ENCODE measurements around the gene ATP6V0D1.

Gene ATP6V0D1

GRCh38 chr16:67430504-67430976, 50.4 kb downstream of the ATP6V0D1 start:
- peaks cover 30% of the 10 kb centered on the region for H3K27me3 ChIP-seq (ENCODE audit: insufficient read depth, insufficient read length)
- peak overlapping the region; percentile 79 for H3K9ac ChIP-seq (ENCODE audit: insufficient read length, low read depth)
- H3K9me3 ChIP-seq (ENCODE audit: insufficient read depth, low read length) = no peaks in the 10 kb centered on the region
- peaks cover 2% of the 10 kb centered on the region for H3K36me3 ChIP-seq (ENCODE audit: insufficient read depth, insufficient read length, low read length)
- H3K4me1 ChIP-seq (ENCODE audit: insufficient read depth, insufficient read length) = peaks cover 39% of the 10 kb centered on the region
- no peak for DNase-seq (ENCODE audit: low read depth, low spot score)
- TF ChIP-seq SUZ12 (IDR thresholded peaks at IDR 0.05; ENCODE audit: extremely low read depth, insufficient read depth, insufficient read length) = no peak
- no peak for TF ChIP-seq YY1 (IDR thresholded peaks at IDR 0.05; ENCODE audit: insufficient read depth, insufficient read length)
- no peak for TF ChIP-seq ZNF274 (IDR thresholded peaks at IDR 0.05; ENCODE audit: low read depth, low read length)
- H3K4me3 ChIP-seq (ENCODE audit: insufficient read length, low read depth) = peak overlapping the region; percentile 63

DNA sequence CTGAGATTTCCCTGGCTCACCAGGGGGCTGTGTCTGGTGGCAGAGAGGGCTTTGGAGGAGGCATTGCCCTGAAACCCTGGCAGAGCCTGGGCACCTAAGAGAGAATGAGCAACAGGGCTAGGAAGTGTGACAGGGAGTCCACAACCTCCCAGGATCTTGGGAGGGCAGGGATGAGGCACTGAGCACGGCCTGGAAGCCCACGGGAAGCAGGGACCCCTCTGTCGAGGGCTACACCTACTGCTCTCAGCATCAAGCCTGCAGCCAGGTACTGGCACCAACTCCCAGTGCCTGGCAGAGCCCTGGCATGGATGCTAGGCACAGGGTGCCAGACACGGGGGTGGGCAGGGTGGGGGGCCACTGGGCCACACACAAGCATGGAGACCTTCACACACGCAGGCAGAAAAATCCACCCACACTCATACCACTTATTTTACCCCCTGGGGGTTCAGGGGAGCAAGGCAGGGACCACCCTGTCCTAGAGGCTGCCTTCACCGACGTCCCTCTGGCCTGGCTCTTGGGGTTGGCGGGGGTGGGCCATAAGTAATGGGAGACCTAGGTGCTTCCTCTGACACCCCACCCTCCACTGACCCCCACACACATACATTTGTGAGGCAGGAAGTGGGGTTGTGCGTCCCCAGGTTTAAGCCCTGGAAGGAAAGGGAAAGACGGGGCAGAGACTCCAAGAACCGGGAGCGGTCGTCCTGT, 51.0 kb downstream of the ATP6V0D1 start:
- Histone ChIP-seq H3K27me3 (ENCODE audit: insufficient read depth, insufficient read length) (peaks cover 30% of the 10 kb centered on the region), H3K4me1 (ENCODE audit: insufficient read depth, insufficient read length) (peaks cover 39% of the 10 kb centered on the region), H3K36me3 (ENCODE audit: insufficient read depth, insufficient read length, low read length) (no peaks in the 10 kb centered on the region), H3K4me3 (ENCODE audit: insufficient read length, low read depth) (peak overlapping the region; percentile 63), H3K9ac (ENCODE audit: insufficient read length, low read depth) (peak overlapping the region; percentile 79), H3K9me3 (ENCODE audit: insufficient read depth, low read length) (no peaks in the 10 kb centered on the region)
- DNase-seq (ENCODE audit: low read depth, low spot score) = no peak
- no peak for TF ChIP-seq ZNF274 (IDR thresholded peaks at IDR 0.05; ENCODE audit: low read depth, low read length)
- TF ChIP-seq SUZ12 (IDR thresholded peaks at IDR 0.05; ENCODE audit: extremely low read depth, insufficient read depth, insufficient read length) = peak; percentile 38

DNA sequence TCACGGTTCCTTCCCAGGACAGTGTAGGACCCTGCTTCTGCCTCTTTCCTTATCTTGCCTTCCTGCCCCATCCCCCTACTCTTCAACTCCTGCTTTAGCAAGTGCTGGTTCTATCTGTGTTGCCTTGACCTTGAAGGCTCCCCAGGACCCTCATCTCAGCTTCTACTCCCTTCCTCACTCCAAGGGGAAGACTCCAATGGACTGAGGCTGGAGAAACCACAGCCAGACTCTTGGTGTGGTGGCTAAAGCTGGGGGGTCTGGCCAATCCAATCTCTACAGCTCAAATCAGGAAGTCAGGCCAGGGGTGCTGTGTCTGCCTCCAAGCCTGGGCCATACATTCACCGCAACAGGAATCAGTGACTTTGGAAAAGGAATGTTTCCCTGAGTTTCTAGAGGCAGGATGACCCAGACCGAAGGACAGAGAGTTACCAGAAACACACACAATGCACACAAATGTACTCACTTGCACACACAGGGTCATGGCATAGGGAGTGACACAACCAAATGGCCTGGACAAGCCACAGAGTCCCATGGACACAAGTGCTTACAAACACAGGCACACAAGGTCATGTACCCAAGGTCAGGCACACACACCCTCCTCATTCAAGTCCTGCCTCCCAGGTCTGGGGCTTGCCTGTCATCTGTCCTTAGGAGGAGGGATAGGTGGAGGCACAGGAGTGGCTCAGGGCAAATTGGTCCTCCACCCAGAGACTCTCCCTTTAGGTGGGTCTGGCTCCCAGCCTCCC, 51.7 kb downstream of the ATP6V0D1 start:
- no peak overlapping the region for H3K4me3 ChIP-seq (ENCODE audit: insufficient read length, low read depth)

DNA sequence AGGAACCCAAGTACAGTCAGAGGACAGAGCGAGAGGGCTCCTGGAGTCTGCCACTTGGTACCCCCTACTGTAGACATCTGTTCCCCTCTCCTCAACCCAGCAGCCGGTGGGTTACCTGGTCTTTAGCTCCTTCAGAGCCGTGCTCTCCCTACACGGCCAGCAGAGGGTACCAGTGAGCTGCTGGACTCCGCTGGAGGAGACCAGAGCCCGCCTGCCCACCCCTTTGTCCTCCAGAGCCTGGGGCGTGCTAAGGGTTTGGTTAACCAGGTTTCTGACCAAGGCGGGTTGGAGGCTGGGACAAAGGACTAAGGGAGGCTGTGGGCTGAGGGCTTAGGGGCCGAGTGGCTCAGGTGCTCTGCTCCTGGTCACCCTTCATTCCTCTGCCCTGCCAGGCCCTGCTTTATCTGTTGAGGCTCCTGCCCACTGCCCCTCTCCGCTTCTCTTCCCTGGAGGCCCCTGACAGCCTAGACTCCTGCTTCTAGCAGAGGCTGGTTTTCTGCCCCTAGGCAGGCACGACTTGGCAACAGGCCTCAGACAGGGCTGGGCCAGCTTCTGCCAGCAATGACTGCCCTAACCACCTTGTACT, 52.7 kb downstream of the ATP6V0D1 start:
- TF ChIP-seq ZNF274 (IDR thresholded peaks at IDR 0.05; ENCODE audit: low read depth, low read length) = no peak
- TF ChIP-seq SUZ12 (IDR thresholded peaks at IDR 0.05; ENCODE audit: extremely low read depth, insufficient read depth, insufficient read length) = no peak
- no peak for TF ChIP-seq YY1 (IDR thresholded peaks at IDR 0.05; ENCODE audit: insufficient read depth, insufficient read length)
- Histone ChIP-seq H3K9me3 (ENCODE audit: insufficient read depth, low read length) (no peaks in the 10 kb centered on the region), H3K27me3 (ENCODE audit: insufficient read depth, insufficient read length) (peaks cover 30% of the 10 kb centered on the region), H3K4me1 (ENCODE audit: insufficient read depth, insufficient read length) (peaks cover 35% of the 10 kb centered on the region), H3K9ac (ENCODE audit: insufficient read length, low read depth) (peak overlapping the region; percentile 32), H3K36me3 (ENCODE audit: insufficient read depth, insufficient read length, low read length) (no peaks in the 10 kb centered on the region), H3K4me3 (ENCODE audit: insufficient read length, low read depth) (no peak overlapping the region)
- DNase-seq (ENCODE audit: low read depth, low spot score) = peak; percentile 63

More for the DNA sequence above, 51.7 kb downstream of the ATP6V0D1 start:
- Histone ChIP-seq H3K36me3 (ENCODE audit: insufficient read depth, insufficient read length, low read length) (no peaks in the 10 kb centered on the region), H3K27me3 (ENCODE audit: insufficient read depth, insufficient read length) (peaks cover 30% of the 10 kb centered on the region), H3K9me3 (ENCODE audit: insufficient read depth, low read length) (no peaks in the 10 kb centered on the region), H3K4me1 (ENCODE audit: insufficient read depth, insufficient read length) (peaks cover 37% of the 10 kb centered on the region), H3K9ac (ENCODE audit: insufficient read length, low read depth) (no peak overlapping the region)
- DNase-seq (ENCODE audit: low read depth, low spot score) = no peak
- TF ChIP-seq ZNF274 (IDR thresholded peaks at IDR 0.05; ENCODE audit: low read depth, low read length) = no peak
- TF ChIP-seq SUZ12 (IDR thresholded peaks at IDR 0.05; ENCODE audit: extremely low read depth, insufficient read depth, insufficient read length) = no peak

DNA sequence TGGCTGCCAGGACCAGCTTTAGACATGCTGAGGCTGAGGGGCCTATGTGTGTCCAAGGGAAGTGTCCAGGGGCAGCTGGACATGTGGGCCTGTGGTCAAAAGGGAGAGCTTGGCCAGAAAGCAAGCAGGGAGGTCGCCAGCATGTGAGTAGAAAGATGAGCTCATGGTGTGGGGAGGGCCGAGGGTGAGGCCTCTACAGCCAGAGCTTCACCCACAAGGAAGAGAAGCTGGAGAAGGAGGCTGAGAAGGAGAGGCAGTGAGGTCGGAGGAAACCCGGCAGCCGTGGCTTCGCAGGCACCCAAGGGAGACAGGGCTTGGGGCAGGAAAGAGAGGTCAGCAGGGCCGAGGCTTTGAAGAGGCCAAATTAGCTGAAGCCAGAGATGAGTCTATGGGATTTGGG, 54.0 kb downstream of the ATP6V0D1 start:
- Histone ChIP-seq H3K9me3 (ENCODE audit: insufficient read depth, low read length) (no peaks in the 10 kb centered on the region), H3K27me3 (ENCODE audit: insufficient read depth, insufficient read length) (peaks cover 30% of the 10 kb centered on the region), H3K4me1 (ENCODE audit: insufficient read depth, insufficient read length) (peaks cover 30% of the 10 kb centered on the region), H3K9ac (ENCODE audit: insufficient read length, low read depth) (no peak overlapping the region), H3K36me3 (ENCODE audit: insufficient read depth, insufficient read length, low read length) (no peaks in the 10 kb centered on the region), H3K4me3 (ENCODE audit: insufficient read length, low read depth) (no peak overlapping the region)
- TF ChIP-seq ZNF274 (IDR thresholded peaks at IDR 0.05; ENCODE audit: low read depth, low read length) = no peak
- no peak for DNase-seq (ENCODE audit: low read depth, low spot score)

DNA sequence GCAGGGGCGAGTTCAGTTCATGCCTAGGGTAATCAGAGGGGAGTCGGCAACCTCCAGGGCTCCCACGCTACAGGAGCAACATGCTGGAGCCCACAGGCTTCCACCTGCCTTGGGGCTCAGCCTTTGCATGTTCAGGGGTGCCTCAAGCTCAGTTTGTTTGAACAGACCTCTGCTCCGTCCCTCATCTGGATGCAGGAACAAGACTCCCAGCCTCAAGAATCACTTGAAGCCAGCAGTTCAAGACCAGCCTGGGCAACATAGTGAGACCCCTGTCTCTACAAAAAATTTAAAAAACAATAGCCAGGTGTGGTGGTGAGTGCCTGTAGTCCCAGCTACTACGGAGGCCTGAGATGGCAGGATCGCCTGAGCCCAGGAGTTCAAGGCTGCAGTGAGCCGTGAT, 54.9 kb downstream of the ATP6V0D1 start:
- TF ChIP-seq ZNF274 (IDR thresholded peaks at IDR 0.05; ENCODE audit: low read depth, low read length) (no peak), YY1 (IDR thresholded peaks at IDR 0.05; ENCODE audit: insufficient read depth, insufficient read length) (no peak), SUZ12 (IDR thresholded peaks at IDR 0.05; ENCODE audit: extremely low read depth, insufficient read depth, insufficient read length) (no peak)
- DNase-seq (ENCODE audit: low read depth, low spot score) = no peak
- Histone ChIP-seq H3K4me3 (ENCODE audit: insufficient read length, low read depth) (no peak overlapping the region), H3K9me3 (ENCODE audit: insufficient read depth, low read length) (no peaks in the 10 kb centered on the region), H3K36me3 (ENCODE audit: insufficient read depth, insufficient read length, low read length) (no peaks in the 10 kb centered on the region), H3K27me3 (ENCODE audit: insufficient read depth, insufficient read length) (peaks cover 24% of the 10 kb centered on the region), H3K4me1 (ENCODE audit: insufficient read depth, insufficient read length) (peaks cover 29% of the 10 kb centered on the region), H3K9ac (ENCODE audit: insufficient read length, low read depth) (no peak overlapping the region)

GRCh38 chr16:67425580-67425979, 55.4 kb downstream of the ATP6V0D1 start:
- TF ChIP-seq SUZ12 (IDR thresholded peaks at IDR 0.05; ENCODE audit: extremely low read depth, insufficient read depth, insufficient read length) (no peak), YY1 (IDR thresholded peaks at IDR 0.05; ENCODE audit: insufficient read depth, insufficient read length) (no peak), ZNF274 (IDR thresholded peaks at IDR 0.05; ENCODE audit: low read depth, low read length) (no peak)
- H3K9ac ChIP-seq (ENCODE audit: insufficient read length, low read depth) = no peak overlapping the region
- H3K27me3 ChIP-seq (ENCODE audit: insufficient read depth, insufficient read length) = peaks cover 22% of the 10 kb centered on the region
- no peaks in the 10 kb centered on the region for H3K9me3 ChIP-seq (ENCODE audit: insufficient read depth, low read length)
- H3K36me3 ChIP-seq (ENCODE audit: insufficient read depth, insufficient read length, low read length) = no peaks in the 10 kb centered on the region
- H3K4me3 ChIP-seq (ENCODE audit: insufficient read length, low read depth) = no peak overlapping the region
- peaks cover 29% of the 10 kb centered on the region for H3K4me1 ChIP-seq (ENCODE audit: insufficient read depth, insufficient read length)
- no peak for DNase-seq (ENCODE audit: low read depth, low spot score)

Data from NT2/D1 (cell line).